ENCODE results near the gene NUP153.
A peak's percentile ranks its signal among the peaks of the same experiment; 100 is the strongest.
"Not testable (repeated sequence)": the region's sequence is repeated elsewhere in the genome, so short reads cannot be mapped to it uniquely, and the experiment has no call there.

NUP153 gene

DNA sequence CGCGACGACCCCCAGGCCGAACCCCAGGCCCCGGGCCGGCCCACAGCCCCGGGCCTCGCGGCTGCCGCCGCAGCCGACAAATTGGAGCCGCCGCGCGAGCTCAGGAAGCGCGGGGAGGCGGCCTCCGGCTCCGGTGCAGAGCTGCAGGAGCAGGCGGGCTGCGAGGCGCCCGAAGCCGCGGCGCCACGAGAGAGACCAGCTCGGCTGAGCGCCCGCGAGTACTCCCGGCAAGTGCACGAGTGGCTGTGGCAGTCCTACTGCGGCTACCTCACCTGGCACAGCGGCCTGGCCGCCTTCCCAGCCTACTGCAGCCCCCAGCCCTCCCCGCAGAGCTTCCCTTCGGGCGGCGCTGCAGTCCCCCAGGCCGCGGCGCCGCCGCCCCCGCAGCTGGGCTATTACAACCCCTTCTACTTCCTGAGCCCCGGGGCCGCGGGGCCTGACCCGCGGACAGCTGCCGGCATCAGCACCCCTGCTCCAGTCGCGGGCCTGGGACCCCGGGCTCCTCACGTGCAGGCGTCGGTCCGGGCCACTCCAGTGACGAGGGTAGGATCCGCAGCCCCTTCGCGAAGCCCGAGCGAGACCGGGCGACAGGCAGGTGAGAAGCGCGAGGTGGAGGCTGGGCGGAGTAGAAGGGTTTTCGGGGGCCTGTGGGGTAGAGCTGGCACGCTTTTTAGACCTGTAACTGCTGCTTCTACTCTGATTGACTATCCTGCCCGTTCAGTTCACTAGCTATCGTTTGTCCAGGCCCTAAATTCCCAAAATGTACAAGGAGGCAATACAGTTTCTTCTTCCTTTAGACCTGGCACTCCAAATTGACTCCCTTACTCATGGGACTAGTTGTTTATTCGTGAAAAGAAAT is 106.0 kb downstream of the NUP153 start:
- peak; percentile 28 for DNase-seq

DNA sequence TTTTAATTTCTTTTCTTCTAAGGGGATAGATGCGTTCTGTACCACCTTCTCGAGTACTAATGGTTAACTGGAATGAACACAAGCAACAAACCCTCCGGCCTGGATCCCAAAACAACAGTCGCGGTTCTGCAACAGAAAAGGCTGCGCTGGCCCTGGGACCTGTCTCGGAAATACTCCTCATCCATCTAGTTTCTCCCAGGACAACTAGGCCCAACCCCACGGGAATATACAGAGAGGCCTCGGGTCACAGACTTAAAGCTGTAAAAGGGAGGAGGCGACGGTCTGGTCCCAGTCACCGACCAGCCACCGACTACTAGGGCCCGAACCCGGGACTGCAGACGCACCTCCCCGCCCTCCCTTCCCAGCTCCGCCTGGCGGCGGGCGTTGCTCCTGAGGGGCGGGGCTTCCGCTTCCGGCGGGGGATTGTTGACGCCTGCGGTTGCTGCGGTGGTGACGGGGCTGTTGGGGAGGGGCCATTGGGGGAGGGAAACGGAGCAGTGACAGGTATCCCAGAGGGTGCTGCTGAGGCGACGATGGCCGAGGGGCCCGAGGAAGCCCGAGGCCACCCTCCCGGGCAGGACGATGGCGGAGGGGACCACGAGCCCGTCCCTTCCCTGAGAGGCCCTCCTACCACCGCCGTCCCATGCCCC is 106.7 kb downstream of the NUP153 start, which contains the start of gene FAM8A1:
Gene FAM8A1 (plus strand): TSS at position 426 of the 650 bp plus-strand sequence. CDS start 108 bp downstream, at position 534.
- DNase-seq = peak; percentile 90

DNA sequence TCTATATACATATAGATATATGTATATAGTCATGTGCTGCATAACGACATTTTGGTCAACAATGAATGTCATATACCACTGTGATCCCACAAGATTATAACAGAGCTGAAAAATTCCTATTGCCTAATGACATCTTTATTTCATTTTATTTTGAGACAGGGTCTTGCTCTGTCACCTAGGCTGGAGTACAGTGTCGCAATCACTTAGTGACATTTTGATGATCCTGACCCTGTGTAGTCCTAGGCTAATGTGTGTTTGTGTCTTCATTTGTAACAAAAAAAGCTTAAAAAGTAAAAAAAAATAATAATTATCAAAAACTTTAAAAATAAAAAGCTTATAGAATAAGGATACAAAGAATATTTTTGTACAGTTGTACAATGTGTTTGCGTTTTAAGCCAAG is 110.6 kb downstream of the NUP153 start:
- no peak for DNase-seq

DNA sequence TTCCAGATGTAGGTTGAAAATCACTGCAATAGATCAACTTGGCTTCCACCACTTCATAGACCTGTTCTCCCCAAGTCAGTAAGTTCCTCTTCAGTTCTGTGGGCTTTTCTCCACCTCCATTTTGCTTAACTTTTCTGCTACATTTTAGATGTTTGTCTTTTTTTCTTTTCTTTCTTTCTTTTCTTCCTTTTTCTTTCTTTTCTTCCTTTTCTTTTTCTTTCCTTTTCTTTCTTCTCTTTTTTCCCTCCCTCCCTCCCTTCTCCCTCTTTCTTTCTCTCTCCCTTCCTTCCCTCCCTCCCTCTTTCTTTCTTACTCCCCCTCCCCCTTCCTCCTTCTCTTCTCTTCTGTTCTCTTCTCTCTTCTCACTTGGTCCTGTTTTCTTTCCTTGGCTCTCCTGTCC is 113.5 kb downstream of the NUP153 start:
- no peak for DNase-seq

DNA sequence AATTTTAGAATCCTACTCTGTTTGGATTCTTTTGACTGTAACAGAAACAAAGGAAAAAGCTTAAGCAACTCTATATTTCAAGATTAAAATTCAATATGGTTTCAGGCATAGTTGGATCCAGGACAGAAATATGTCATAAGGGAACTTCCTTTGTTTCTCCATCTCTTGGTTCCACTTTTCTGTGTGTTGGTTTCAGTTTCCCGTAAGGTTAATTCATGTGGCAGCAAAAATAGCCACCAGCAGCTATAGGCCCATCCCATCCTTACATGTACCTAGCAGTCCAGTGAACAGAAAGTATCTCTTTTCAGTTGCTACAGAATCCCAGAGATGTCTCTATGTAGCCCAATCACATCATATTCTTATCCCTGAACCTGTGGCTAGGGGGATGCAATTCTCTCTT is 115.4 kb downstream of the NUP153 start:
- no peak for DNase-seq

DNA sequence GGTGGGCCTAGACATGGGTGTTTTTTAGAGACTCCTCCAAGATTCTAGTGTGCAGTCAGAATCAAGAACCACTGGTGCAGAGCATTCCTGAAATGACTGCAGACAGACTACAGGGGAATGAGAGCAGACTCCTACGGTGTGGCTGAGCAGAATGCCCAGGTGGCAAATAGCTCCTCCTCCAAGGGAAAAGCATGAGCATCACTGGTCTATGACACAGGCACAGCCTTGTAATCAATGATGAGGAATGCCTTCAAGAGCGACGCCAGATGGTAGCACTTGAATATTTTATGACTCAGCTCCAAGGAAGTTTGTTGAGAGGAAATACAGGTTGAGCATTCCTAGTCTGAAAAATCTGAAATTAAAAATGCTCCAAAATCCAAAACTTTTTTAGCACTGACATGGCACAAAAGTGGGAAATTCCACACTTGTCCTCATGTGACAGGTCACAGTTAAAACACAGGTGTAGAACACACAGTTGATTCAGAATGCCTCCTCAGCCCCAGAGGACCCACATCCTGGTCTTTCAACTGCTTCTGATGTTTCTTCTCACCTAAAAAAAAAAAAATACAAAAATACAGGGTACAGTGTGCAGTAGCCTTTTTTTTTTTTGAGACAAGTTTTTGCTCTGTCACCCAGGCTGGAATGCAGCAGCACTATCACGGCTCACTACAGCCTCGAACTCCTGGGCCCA is 117.2 kb downstream of the NUP153 start:
- peak; percentile 86 for DNase-seq

DNA sequence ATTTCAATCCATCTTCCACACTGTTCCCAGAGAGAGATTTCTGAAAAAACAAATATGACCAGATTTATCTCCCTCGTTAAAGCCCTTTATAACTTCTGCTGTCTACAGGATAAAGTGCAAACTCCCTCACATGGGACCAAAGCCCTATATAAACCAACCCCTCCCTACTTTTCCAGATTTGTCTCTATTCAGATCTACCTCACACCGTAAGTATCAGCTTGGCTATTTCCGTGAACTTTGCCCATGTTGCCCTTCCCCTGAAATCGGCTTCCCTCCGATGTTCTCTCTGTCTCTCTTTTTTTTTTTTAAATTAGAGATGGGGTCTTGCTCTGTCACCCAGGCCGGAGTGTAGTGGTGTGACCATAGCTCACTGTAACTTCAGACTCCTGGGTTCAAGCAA is 118.7 kb downstream of the NUP153 start:
- DNase-seq = no peak

DNA sequence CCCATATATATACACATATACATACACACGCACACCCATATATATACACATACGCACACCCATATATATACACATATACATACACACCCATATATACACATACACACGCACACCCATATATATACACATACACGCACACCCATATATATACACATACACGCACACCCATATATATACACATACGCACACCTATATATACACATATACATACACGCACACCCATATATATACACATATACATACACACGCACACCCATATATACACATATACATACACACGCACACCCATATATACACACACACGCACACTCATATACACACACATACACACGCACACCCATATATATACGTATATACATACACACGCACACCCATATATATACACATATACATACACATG is 120.1 kb downstream of the NUP153 start:
- DNase-seq = not testable (repeated sequence)

DNA sequence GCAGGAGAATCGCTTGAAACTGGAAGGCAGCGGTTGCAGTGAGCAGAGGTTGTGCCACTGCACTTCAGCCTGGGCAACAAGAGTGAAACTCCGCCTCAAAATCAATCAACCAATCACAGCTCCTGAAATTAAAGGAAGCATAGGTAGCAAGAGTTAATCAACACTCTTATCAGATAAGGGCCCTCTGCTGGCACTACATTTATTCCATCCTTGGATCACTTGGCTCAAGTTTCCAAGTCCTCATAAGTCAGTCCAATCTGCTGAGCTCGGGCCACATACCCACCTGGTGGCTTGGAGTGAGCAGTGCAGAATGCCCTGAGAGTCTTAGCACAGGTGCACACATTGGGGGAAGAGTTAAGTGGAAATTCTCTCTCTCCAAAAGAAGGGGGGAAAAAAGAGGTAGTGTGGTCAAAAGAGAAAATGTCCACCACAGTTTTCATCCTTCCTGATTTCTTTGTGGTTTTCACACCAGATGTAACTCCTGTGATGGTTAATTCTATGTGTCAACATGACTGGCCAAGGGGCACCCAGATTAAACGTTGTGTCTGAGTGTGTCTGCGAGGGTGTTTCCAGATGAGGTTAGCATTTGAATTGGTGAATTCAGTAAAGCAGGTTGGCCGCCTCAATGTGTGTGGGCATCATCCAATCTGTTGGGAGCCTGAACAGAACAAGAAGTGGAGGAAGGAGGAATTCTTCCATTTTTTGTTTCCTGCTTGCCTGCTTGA is 120.8 kb downstream of the NUP153 start:
- DNase-seq = no peak

DNA sequence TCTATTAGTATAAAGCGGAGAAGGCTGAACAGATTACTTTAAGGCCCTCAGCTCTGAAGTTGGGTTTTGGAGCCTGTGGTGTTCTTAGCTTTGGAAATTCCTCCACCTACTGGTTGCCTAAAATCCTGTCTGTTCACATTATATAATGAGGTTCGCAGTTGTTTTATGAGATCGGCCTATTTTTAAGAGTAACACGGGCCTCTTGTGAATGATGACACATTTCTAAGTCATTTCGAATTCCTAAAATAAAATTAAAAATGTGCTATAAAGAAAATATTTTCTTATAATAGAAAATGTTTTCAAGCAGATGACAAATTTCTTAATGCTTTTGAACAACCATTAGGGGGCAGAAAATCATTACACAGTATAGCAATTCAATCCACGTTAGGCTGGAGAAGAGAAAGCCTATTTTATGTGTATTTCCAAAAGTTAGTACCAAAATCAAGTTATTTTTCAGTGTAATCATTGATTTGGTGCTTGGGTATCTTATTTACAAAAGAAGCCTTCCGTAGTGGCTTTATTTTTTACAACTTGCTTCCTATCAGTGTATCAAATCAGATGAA is 122.4 kb downstream of the NUP153 start:
- DNase-seq = peak; percentile 75

DNA sequence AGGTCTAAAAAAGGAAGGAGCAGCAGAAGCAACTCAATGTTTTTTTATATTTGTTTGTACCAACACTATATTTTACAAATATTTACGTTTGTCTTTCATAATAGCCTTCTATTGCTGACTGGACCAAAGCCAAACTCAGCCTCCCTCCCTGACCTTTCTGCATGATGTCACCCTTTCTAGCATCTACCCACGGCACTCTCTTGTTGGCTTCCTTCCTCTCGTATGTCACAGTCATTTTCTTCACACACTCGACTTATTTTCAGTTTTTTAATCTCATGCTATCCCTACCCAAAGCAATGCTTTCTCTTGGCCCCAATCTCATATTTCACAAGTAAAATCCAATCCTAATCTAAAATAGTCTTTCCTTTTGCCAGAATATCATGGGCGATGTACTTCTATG is 122.9 kb downstream of the NUP153 start:
- no peak for DNase-seq

DNA sequence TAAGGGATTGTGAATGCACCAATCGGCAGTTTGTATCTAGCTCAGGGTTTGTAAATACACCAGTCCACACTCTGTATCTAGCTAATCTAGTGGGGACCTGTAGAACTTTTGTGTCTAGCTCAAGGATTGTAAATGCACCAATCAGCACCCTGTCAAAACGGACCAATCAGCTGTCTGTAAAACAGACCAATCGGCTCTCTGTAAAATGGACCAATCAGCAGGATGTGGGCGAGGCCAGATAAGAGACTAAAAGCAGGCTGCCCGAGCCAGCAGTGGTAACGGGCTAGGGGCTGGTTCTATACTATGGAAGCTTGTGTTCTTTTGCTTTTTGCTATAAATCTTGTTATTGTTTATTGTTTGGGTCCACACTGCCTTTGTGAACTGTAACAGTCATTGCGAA is 125.4 kb downstream of the NUP153 start:
- not testable (repeated sequence) for DNase-seq

DNA sequence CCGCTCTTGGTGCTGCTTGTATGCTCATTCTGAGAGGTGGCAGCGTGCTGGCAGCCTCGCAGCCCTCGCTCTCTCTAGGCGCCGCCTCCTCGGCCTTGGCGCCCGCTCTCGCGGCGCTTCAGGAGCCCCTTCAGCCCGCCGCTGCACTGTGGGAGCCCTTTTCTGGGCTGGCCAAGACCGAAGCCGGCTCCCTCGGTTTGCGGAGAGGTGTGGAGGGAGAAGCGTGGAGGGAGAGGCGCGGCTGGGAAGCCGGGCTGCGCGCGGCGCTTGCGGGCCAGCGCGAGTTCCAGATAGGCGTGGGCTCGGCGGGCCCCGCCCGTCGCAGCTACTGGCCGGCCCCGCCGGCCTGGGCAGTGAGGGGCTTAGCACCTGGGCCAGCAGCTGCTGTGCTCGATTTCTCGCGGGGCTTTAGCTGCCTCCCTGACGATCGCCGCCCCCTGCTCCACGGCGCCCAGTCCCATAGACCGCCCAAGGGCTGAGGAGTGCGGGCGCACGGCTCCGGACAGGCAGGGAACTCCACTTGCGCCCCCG is 126.1 kb downstream of the NUP153 start:
- peak; percentile 56 for DNase-seq

DNA sequence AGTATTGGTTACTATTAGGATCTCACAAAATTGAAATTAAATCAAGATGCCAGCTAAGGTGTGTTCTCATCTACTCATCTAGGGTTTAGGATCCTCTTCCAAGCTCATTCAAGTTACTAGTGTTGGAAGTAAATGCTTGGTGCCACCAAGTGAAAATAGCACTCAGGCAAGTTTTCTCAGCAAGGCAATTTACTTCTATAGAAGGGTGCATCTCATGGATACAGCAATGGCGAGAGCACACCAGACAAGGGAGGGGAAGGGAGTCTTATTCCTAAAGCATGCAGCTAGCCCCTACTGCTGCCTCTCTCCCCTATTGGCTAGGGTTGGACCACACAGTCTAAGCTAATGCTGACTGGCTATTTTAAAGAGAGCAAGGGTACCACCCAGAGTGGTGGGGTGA is 129.7 kb downstream of the NUP153 start:
- no peak for DNase-seq

DNA sequence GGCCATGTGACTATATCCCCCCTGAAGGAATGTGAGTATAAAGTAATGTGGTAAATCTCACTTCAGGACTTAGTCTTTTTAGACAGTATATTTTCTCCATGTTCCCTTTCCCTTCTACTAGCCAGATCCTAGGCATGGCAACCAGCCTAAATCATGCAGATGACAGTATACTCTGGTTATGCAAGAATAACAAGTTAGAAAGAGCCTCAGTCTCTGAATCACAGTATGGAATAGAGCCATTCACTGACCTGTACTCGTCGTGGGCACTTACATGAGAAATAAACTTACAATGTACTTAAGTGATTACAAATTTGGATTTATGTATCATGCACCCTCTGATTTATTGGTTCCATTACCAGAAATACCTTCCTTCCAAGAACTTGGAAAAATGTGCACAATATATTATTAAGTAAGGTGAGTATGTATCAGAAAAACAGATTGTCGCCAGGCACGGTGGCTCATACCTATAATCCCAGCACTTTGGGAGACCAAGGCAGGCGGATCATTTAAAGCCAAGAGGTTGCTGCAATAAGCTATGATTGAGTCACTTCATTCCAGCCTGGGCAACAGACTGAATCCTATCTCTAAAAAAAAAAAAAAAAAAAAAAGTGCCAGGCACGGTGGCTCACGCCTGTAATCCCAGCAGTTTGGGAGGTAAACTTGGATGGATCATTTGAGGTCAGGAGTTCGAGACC is 131.7 kb downstream of the NUP153 start:
- DNase-seq = peak; percentile 67

DNA sequence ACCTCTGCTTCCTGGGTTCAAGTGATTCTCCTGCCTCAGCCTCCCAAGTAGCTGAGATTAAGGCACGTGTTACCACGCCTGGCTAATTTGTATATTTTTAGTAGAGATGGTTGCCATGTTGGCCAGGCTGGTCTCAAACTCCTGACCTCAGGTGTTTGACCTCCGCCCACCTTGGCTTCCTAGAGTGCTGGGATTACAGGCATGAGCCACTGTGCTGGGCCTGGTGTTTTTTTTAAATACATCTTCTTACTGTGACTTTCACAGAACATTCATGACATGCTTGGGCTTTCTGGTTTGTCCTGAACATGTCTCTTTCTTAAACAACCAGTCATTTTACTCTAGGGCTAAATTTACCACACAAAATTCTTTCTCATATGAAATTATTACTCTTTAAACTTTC is 141.3 kb downstream of the NUP153 start:
- DNase-seq = no peak

Measured in fibroblast of skin of right biceps (primary cell).